LoVo (cell line): ENCODE measurements around the gene CCDC85A.

Experiments used
- DNase-seq: peaks from one replicate; pipeline ENCODE4 v3.0.0-alpha.2; 2016; ENCODE audit warnings: low spot score

Gene CCDC85A

DNA sequence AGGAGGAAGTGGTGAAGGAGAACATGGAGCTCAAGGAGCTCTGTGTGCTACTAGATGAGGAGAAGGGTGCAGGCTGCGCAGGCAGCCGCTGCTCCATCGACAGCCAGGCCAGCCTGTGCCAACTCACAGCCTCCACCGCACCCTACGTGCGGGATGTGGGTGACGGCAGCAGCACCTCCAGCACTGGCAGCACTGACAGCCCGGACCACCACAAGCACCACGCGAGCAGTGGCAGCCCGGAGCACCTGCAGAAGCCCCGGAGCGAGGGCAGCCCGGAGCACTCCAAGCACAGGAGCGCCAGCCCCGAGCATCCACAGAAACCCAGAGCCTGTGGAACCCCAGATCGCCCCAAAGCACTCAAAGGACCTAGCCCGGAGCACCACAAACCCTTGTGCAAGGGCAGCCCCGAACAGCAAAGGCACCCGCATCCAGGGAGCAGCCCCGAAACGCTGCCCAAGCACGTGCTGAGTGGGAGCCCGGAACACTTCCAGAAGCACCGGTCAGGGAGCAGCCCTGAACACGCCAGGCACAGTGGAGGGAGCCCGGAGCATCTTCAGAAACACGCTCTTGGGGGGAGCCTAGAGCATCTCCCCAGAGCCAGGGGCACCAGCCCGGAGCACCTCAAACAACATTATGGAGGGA is 9.0 kb downstream of the CCDC85A start:
- no peak for DNase-seq

DNA sequence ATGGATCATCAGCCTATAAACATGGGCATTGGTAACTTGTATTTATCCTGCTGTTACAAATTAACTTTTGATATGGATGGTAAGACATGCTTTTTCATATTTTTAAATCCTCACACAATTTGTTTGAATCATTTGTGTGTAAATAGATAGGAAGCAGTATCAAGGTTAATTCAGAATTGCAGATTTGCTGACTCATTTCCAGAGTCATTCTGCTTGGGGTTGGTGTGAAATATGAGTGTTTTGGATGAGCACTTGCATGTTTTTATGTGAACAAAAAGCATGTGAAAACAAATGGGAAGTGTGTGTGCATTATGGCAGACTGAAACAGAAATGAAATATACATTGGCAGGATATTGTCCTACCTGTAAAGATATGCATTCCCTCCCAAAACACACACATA is 11.8 kb downstream of the CCDC85A start:
- DNase-seq, result no peak

DNA sequence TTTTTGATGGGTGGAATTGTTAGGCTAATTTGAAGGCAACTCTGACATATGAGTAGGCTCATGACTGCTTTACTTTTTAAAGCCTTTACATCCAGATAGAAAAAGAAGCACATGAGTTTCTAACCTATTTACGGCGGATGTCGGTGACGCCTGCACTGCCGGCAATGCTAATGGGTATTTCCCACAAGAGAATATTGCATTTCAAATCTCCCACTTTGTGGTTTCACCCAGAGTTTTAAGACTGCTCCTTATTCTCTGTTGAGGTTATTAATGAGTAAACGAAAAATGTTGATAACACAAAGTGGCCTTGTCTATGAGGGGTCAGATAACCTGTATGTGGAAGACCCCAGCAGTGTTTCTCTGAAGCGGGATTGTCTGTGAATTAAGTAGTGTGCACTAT is 14.0 kb downstream of the CCDC85A start:
- DNase-seq, result no peak

DNA sequence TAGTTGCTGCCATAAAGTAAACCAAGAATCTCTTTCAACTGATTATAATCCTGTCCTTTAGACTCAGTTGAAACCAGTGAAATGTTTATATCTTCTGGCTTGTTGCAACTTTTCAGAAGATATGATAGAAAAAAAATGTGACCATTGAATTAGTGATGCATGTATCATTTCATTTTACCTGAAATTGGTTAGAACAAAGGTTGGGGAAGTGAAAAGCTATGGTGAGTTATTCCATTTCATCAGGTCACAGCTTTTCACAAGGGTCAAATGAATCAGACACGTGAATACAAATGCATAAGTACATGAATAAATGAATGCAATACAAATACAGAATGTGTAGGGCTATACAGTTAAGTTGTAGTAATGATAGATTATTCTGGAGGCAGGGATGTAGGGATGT is 15.1 kb downstream of the CCDC85A start:
- DNase-seq, result no peak

DNA sequence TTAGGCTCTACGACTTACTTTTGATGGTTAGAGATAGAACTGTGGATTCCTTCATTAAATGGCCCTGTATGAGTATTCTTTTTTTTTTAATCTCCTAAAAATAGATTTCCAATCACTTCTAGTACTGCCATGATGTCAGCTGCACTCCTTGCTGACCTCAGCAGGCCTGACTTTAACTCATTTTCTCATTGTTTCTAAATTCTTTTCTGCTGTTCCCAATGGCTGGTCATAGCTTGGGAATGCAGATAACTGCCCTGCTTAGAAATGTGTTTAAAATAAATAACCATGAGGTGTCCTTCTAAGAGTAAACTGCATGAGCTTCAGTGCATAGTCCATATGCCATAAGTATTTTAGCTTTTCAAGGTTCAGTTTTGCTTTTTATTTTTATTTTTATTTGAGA is 15.7 kb downstream of the CCDC85A start:
- no peak for DNase-seq

DNA sequence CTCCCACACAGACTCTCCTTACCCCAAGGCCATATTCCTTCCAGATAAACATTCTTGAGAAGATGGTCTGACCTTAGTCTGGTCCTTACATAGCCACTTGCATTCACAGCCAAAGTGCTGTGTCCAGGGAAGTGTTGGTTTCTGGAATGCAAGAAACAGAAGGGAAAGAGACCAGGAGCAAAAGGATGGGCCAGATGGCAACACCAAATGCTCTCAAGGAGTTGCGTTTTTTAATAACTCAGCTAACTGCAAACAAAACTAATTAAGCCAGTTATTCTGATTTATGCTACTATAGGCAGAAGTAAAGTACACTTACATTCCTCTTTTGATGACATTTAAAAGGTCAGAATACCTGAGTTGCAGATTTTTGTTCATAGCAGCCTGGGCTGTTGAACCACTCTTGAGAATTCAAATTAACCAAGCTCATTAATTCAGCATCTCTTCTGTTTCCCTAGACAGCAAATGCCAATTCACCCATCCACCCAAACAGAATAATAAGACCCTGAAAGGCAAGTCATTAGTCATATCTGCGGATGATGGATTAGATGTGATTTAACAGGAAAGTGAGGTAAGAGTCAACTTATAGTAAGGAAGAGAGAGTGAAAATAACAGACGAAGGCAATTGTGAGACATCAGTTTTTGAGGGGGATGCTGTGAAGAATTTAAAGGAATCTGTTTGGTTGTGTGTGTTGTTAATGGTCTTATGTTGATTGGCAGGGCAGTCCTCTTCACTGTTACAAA is 18.8 kb downstream of the CCDC85A start:
- DNase-seq, result no peak

DNA sequence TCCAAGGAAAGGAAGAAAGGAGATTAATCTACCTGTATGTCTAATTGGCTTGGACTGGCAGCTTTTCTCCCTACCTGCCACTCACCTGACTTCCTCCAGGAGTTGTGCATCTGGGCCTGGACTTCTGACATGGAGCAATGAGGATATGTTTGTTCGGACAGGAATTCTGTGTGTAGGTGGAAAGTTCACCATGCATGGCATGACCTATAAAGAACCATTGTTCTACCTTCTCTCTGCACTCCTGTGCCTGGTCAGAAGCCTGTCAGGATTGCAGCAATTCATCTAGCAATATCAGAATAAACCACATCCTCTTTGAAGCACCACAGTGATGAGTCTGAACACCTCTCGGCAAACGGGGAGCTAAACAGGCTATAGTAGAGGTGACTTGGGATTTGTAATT is 20.8 kb downstream of the CCDC85A start:
- DNase-seq, result no peak

DNA sequence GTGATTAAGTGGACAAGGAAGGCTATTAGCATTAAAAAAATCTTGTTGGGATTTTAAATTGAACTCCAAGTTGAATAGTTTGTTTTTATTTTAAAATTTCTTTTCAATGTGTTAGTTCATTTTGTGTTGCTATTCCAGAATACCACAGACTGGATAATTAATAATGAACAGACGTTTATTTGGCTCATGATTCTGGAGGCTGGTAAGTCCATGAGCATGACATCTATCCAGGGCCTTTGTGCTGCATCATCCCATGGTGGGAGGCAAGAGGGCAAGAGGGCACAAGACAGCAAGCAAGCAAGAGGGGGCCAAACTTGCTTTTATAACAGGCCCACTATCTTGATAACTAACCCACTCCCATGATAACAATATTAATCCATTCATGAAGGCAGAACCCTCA is 22.5 kb downstream of the CCDC85A start:
- DNase-seq, result no peak

DNA sequence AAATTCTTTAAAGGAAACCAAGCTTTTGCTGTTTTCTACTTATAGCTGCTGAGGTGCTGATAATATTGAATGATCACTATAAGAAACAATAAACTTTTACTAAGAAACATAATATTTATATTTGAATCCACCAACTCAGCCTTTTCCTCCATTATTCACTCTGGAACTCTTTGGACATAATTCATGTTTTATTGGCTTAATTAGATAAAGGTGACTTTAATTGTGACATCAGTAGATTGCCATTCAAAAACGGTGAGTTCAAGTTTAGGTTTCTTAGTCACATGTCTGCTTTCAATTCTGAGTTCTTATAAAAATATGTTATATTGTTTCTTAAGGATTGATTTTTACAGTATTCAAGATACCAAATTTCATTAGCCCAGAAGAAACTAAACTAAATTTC is 24.0 kb downstream of the CCDC85A start:
- no peak for DNase-seq

DNA sequence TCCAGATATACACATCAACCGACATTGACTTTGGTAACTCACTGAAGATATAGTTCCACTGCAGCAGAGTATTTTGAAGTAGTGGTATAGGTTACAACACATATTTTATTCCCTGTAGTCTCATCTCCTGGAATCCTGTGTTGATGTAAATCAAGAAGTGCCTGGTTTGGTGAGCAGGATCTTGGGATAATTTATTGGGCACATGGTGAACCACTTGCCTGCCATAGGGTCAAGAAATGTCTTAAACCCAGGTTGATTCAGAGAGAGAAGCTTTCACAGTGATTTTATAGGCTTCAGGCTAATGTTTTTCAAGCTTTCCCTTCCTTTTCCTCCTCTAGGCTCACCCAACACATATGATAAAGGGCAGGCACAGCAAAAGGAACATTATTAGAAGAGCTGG is 24.6 kb downstream of the CCDC85A start:
- no peak for DNase-seq

DNA sequence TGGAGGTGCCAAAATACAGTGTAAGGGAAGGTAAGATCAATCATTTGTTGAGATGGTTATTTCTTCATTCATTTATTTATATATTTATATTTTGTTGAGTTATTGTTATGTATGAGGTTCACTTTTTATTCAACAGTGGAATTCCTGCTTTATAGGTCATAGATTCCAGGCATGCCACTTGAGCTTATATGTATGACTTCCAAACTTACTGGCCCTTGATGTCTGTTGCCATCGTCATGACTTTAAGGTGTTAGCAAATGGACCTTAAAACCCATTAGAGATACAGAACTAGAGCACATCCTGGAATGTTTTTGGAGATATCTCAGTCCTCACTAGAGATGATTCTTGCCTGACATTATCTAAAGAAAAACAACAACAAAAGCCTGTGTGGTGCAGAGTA is 25.9 kb downstream of the CCDC85A start:
- DNase-seq, result no peak

DNA sequence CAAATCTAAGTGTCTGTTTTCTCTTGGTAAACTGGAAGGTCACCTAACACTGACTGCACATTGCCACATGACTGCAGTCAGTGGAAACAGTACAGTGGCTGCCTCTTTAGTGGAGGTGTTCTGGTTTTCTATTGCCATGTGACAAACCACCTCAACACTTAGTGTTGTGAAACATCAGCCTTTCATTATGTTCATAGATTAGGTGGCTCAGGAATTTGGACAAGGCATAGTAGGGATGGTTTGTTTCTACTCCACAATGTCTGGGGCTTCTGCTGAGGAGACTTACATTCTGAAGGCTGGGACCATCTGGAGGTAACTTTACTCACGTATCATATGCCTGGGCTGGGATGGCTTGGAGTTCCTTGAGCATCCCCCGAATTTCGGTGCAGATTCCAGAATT is 26.5 kb downstream of the CCDC85A start:
- no peak for DNase-seq

DNA sequence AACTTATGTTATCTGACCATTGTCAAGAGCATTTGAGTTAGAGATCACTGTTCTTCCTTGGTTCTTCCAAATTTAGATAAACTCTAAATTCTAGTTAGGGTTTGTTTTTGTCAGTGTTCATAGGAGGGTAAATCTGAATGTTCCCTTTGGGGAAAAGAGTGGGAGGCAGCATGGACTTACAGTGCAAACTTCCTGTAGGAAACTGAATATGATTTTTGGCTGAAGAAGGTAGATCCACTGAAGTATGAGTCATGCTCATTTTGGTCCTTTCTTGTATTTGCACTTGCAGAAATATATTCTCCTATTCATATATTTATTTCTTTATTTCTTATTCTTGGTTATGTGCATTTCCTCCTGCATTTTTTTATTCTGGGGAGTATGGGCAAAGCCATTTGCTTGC is 27.3 kb downstream of the CCDC85A start:
- no peak for DNase-seq

DNA sequence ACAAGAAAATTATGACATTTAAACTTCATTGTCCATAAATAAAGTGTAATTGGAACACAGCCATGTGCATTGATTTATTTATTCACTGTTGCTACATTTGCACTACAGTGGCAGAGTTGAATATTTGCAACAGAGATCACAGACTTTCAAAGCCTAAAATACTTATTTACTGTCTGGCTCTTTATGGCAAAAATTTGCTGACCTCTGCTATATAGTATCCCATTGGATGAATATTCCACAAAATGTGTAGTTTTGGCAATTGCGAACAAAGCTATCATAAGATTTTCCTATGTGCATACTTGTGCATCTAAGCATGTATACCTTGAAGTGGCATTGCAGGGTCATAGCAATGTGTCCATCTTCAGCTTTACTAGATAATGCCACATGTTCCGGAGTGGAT is 32.1 kb downstream of the CCDC85A start:
- DNase-seq, result no peak

DNA sequence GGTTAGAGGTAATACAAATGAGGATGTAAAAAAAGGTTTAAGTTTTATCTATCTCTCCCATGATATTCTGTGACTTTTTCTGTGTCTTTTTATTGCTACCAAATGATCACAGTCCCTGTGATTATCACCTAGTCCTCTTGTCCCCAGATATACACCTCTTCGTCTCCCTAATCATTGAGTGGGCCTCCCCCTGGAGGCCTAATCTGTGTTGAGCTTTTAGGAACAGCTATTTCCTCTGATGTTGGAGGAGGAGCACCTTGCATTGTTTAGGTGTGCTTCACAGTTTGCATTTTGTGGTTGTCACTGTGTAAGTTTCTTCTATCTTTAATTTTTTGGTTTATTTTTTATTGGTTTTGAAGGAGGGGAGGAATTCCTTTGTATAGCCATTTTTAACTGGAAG is 33.3 kb downstream of the CCDC85A start:
- no peak for DNase-seq

DNA sequence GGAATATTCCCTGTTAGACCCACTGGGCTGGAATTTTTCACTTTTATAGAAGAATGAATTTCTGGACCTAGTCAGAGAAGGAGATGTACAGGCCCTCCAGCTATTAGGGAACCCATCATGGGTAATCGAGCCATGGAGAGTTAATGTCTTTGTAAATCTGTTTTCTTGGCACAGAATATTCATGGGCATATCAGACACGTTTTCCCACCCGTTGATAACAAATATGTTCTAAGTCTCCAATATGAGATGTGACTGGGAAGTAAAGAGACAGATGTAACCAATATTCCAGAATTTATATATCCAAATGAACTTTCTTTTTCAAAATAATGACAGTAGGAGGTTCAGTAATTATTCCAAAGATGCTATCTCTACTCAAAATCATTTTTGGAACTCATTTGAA is 38.7 kb downstream of the CCDC85A start:
- DNase-seq, result no peak

DNA sequence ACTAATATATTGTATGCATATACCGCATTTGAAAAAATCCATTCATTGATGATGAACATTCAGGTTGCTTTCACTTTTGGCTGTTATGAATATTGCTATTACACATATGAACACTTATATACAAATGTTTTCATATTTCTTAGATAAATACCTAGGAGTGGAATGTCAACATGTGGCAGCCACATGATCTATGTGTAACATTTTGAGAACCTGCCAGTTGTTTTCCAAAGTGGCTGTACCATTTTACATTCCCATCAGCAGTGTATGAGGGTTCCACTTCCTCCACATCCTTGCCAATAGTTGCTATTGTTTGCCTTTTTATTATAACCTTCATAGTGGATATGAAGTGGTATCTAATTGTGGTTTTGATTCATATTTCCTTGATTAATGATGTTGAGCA is 40.5 kb downstream of the CCDC85A start:
- no peak for DNase-seq

DNA sequence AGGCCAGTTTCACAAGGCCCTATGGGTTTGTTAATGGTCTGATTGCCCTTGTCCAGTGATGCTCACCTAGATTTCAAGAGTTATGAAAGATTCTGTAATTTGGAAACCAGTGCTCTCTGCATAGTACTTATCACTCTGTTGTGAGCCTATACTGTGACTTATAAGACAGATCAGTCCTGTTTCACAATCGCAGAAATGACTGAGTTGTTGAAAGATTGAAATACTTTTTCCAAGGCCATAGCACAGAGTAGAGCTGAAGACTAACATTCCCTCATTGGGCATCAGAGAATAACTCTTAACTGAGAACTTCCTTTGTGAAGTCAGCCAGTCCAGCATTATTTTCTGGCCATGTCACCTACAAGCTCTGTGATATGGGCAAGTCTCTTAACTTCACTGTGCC is 44.0 kb downstream of the CCDC85A start:
- DNase-seq, result no peak

DNA sequence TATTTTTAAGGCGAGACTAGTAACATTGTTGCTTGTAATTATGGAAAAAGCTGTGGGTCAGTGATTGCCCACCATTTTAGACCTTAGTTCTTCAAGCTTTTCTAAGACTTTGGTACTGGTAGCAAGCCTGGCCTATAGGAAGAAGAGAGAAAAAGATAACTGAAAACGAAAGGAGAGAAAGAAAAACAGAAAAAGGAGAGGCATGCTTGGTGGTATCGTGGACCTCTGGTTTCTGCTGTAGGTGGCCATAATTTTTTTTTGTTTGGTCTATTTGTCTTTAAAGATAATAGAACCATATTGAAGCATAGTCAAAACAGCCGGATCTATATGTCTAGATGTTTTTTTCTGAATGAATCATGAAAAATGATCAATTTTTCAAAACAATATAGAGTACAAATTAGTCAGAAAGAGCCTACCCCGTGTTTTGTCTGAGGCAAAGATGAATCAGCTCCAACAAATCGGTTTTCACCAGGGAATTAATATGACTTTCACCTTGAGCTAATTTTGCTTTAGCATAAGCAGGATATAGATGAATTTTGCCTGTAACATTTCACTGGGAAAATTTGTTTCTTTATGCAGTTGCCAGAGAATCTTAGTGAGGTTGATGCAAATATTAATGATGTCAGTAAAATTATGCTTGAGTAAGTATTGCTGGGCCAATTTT is 45.7 kb downstream of the CCDC85A start:
- DNase-seq, result no peak

DNA sequence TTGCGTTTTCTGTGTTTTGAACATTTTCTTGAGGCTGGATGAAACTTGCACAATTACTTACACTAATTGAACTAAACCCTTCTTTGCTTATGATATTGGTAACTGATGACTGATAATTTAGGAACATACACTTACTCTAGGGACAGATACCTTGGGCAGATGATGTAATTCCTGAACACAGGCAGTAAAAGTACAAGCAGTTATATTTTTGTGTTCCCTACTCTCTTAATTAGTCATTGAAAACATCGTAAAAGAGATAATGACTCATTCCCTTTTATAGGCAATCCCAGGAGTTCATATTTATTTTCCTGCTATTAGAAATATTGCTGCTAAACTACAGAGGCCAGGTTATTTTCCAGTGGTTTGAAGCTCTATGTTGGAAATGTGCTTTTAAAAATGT is 46.4 kb downstream of the CCDC85A start:
- peak; percentile 80 for DNase-seq

DNA sequence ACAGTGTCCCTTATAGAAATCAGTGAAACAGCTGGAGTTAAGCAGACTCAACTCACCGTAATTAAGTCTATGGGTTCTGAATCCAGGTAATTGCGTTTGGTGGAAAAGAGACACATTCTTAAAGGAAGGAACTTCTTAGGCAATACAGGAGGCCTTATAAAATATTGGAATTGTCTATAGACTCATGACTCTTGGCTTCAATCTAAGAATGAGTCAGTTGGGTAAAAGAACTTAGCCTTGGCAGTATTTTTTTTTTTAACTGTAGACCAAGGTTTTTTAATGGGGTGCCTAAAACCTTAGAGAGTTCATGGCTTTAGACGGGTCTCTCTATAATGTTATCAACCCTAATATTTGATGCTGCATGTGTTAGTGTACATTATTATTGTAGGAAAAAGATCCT is 47.6 kb downstream of the CCDC85A start:
- no peak for DNase-seq

DNA sequence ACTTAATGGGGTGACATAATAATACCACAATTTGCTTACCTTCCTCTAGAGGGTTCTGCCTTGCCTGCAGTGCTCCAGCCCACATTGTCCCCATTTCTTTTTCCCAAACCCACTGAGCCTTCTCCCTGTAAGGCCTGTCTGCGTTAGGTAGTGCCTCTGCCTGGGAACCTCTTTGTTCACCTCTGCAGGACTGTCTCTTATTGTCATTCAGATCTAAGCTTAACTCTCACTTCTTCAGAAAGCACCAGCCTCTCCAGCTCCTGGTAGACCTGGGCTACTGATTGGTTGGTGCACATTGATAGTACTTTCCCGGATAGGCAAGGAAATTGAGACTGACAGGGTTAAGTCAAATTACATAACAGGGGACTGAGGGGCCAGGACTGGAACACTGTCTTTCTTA is 49.1 kb downstream of the CCDC85A start:
- DNase-seq, result no peak

DNA sequence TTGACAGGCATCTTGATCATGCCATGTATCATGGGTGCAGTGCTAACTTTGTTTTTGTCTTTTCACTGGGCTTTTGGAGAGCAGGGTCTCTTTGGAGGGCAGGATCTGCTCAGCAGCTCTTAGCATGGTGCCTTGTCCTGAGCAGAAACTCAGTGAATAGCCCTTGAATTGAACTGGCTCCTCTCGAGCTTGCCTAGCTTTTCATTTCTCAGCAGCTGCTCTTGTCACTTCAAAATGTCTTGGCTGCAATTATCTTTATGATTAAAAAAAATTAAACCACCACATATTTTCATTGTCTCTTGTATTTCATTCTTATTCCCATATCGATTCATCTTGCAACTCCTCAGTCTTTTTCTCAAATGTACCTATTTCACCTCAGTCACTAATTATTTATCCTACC is 50.5 kb downstream of the CCDC85A start:
- DNase-seq, result no peak

DNA sequence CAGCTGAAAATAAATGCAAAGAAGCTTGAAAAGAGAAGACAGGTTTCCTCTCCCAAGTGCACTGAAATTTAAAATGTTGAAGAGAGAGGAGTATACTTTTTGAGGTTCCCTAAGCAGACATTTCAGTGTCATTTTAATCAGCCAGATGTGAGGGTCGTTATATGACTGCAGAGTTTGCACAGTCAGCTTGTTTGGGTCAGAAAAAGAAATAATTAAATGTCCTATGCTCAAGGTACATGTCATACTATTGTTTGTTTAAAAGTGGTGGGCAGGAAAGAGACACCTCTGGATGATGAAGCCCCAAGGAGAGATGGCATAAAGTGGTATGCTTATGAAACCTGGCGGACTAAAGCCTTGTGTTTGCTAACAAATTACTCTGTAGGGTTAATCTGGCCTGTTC is 55.2 kb downstream of the CCDC85A start:
- no peak for DNase-seq
